ENCODE data around the gene TBC1D1. TPM values are rescaled to one million over a fixed set of nuclear protein-coding genes. Genes with fewer than 3 reads are reported as not detected.

Gene TBC1D1
- total and polyA plus RNA-seq, 2 donors (not counting 3 experiments of a cell fraction or from before 2014, with no cell fraction given) = 63.5 to 116 TPM

- dilution Hi-C loops (cut with MboI; ENCODE audit: extremely low pct_ligation_motif_present, low sequenced_read_pairs) (no loop called here), intact Hi-C loops (cut with micrococcal nuclease) (no loop called here)
- peaks cover 5% of the 10 kb centered on the region for H3K4me1 ChIP-seq (ENCODE audit: control insufficient read depth, extremely low read depth, insufficient read depth, low read length)
- TF ChIP-seq POLR2A (IDR thresholded peaks at IDR 0.05; ENCODE audit: low read depth, low read length) (no peak), JUN (IDR thresholded peaks at IDR 0.05; ENCODE audit: borderline replicate concordance, insufficient read depth, insufficient read length, low read depth) (no peak), FOS (IDR thresholded peaks at IDR 0.05; ENCODE audit: borderline replicate concordance, insufficient read depth, low read length) (no peak), MAX (IDR thresholded peaks at IDR 0.05; ENCODE audit: insufficient read depth, insufficient read length) (no peak), EZH2 (IDR thresholded peaks at IDR 0.05; ENCODE audit: borderline replicate concordance, low read depth, low read length, severe bottlenecking) (no peak), CTCF (IDR thresholded peaks at IDR 0.05; ENCODE audit: extremely low read depth in 1 of 2, insufficient read depth in 1 of 2, low read depth in 1 of 2, low read length in 2 of 2) (no peak), MYC (IDR thresholded peaks at IDR 0.05; ENCODE audit: low read depth, low read length) (no peak), POLR2AphosphoS5 (IDR thresholded peaks at IDR 0.05; ENCODE audit: insufficient read depth, low read depth, low read length) (no peak), GATA2 (IDR thresholded peaks at IDR 0.05; ENCODE audit: insufficient read depth, insufficient read length, low read depth, low read length) (no peak)
- no peak overlapping the region for H3K27ac ChIP-seq (ENCODE audit: insufficient read depth, low read depth, low read length)
- no peaks in the 10 kb centered on the region for H3K9me1 ChIP-seq (replicated peaks; ENCODE audit: control insufficient read depth, extremely low read depth, insufficient read depth, low read length)
- H3K4me2 ChIP-seq (ENCODE audit: insufficient read depth, low read length) = no peak overlapping the region
- CTCF ChIA-PET = interaction anchor here (0.6 to 1.0 kb wide), 2 partner anchors 18 to 43 kb away, joined by 3 read pairs; no protein-coding TSS in a partner anchor
- TSS peak; percentile 64 for BruUV-seq (replicated peaks)
- POLR2A ChIA-PET = no interaction called here
- DNase-seq (ENCODE audit: low read depth, low spot score) (no peak), FAIRE-seq (no peak)
- H3K4me3 ChIP-seq (replicated peaks in 1 of 3; ENCODE audit: insufficient read depth in 1 of 3, low read depth in 1 of 3, low read length in 3 of 3) = no peak overlapping the region
- H3K27me3 ChIP-seq (ENCODE audit: control insufficient read depth in 2 of 2, insufficient read depth in 2 of 2, low read length in 2 of 2) = no peaks in the 10 kb centered on the region
- no peaks in the 10 kb centered on the region for H4K20me1 ChIP-seq (replicated peaks; ENCODE audit: control insufficient read depth, extremely low read depth, insufficient read depth, low read length)
- no peak overlapping the region for H3K9ac ChIP-seq (replicated peaks; ENCODE audit: extremely low read depth, insufficient read depth, low read length)
- no peaks in the 10 kb centered on the region for H3K9me3 ChIP-seq (replicated peaks; ENCODE audit: control insufficient read depth, insufficient read depth, low read length)
- peaks cover 7% of the 10 kb centered on the region in 2 experiments for H3K36me3 ChIP-seq (ENCODE audit: control insufficient read depth in 2 of 2, extremely low read depth in 1 of 2, insufficient read depth in 2 of 2, low read length in 2 of 2)
- no peak overlapping the region for H2AFZ ChIP-seq (ENCODE audit: low read depth, low read length)
- H3K79me2 ChIP-seq (ENCODE audit: control insufficient read depth, insufficient read depth, low read length) = no peaks in the 10 kb centered on the region
These were observed 246.2 kb downstream of the TBC1D1 start for GRCh38 chr4:38137080-38137479.

Measured in endothelial cell of umbilical vein (primary cell).